Measurements from ENCODE around the gene DNAJB6.

Gene DNAJB6

DNA sequence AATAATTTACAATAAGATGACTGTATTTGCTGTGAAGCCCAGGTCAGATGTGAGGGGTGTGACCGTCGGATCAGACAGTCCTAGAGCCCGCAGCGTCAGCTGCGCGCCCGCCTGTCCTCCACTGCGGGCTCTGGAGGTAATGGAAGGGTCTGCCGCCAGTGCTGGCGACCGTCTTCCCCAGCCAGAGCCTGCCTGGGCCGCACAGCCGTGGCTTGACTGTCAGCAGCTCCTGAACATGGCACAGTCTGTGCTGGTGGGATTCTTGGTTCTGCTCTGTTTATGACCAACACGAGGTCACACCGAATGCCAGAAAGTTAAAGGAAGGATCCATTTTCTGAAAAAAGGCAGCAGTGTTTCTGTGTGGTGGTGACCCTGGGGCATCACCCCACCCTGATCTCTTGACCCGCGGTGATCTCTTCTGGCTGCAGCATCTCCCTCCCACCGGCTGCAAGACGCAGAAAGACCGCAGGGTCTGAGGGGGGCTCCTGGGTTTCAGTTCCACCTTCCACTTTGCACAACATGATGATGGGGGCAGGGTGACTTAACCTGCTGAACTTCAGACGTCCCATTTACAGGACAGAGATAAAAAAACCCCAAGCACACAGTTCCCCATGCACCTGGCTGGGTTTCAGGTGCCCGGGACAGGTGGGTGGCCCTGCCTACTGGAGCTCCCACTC is 103.7 kb downstream of the DNAJB6 start:
- TF ChIP-seq, protein P1, sequence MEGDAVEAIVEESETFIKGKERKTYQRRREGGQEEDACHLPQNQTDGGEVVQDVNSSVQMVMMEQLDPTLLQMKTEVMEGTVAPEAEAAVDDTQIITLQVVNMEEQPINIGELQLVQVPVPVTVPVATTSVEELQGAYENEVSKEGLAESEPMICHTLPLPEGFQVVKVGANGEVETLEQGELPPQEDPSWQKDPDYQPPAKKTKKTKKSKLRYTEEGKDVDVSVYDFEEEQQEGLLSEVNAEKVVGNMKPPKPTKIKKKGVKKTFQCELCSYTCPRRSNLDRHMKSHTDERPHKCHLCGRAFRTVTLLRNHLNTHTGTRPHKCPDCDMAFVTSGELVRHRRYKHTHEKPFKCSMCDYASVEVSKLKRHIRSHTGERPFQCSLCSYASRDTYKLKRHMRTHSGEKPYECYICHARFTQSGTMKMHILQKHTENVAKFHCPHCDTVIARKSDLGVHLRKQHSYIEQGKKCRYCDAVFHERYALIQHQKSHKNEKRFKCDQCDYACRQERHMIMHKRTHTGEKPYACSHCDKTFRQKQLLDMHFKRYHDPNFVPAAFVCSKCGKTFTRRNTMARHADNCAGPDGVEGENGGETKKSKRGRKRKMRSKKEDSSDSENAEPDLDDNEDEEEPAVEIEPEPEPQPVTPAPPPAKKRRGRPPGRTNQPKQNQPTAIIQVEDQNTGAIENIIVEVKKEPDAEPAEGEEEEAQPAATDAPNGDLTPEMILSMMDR (IDR thresholded peaks at IDR 0.05; ENCODE audit: low read depth, low read length) = no peak
- no peak for DNase-seq (ENCODE audit: extremely low read depth, low read depth)

DNA sequence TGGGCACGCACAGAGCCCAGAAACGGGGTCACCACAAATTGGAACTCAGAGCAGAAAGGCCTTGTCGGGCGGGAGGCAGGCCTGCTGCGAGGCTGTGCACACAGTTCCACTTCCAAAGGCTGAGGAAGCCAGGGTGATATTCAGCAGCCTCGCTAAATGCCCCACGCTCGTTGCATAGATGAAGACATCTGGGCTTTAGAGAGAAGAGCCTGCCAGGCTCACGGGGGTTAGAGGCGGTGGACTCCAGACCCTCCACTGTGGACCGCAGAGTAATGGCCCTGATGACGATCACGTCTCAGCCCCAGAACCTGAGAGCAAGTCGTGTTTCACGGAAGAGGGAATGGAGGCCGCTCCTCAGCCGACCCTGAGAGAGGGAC is 104.2 kb downstream of the DNAJB6 start:
- no peak for DNase-seq (ENCODE audit: extremely low read depth, low read depth)
- TF ChIP-seq, protein P1 (IDR thresholded peaks at IDR 0.05; ENCODE audit: low read depth, low read length) = no peak

DNA sequence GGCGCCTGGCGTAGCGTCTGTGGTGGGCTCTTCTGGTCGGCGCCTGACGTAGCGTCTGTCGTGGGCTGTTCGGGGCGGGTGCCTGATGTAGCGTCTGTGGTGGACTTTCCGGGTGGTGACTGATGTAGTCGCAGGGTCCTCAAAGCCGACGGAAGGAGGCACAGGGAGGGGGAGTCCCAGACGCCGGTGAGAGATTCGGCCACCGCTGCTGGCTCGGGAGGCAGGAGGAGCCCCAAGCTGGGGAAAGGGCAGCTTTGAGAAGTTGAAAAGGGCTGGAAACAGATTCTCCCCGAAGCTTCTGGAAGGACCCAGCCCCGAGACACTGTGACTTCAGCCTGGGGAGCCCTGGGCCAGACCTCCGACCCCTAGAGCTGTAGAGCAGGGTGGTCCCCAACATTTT is 105.7 kb downstream of the DNAJB6 start:
- TF ChIP-seq, protein P1 (IDR thresholded peaks at IDR 0.05; ENCODE audit: low read depth, low read length) = no peak
- no peak for DNase-seq (ENCODE audit: extremely low read depth, low read depth)

DNA sequence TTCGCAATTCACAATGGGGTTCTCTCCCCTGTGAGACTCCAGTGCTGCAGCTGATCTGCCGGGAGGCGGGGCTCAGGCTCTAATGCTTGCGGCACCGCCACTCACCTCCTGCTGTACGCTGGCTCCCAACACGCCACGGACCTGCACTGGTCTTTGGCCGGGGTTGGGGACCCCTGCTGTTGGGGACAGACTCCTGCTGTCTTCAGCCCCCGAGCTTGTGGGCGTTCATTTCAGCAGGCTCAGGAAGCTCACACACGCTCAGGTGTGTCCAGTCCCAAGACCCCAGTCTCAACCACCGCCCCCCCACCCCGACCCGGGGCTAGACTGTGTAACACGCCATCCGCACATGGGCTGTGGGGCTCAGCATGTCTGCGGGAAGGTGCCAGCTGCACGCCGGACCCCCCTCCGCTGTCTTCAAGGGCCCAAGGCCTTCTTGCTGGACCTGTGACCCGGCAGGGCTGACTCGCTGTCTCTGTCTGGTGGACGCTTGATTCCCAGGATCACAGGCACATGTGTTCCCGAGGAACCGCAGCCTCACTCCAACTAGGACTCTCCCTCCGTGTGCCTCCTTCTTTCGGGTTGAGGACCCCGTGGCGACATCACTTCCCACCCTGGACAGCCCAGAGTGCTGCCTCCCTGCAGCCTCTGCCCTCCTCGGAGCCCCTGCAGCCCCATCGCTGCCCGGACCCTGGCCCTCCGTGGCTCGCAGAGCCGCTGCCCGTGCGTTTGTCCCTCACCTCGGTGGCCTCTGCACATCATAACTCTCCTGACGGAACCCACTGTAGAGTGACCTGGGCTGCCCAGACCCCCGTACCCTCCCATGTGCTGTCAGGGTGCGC is 106.4 kb downstream of the DNAJB6 start:
- DNase-seq (ENCODE audit: extremely low read depth, low read depth) = no peak
- TF ChIP-seq, protein P1 (IDR thresholded peaks at IDR 0.05; ENCODE audit: low read depth, low read length) = no peak

- TF ChIP-seq, protein P1 (IDR thresholded peaks at IDR 0.05; ENCODE audit: low read depth, low read length) = no peak
- DNase-seq (ENCODE audit: extremely low read depth, low read depth) = no peak
Observed at GRCh38 chr7:157444011-157444842, 107.4 kb downstream of the DNAJB6 start.

- TF ChIP-seq, protein P1 (IDR thresholded peaks at IDR 0.05; ENCODE audit: low read depth, low read length) = no peak
- DNase-seq (ENCODE audit: extremely low read depth, low read depth) = no peak
Observed at GRCh38 chr7:157444843-157445135, 108.0 kb downstream of the DNAJB6 start.
